Stimulated activated CD4-positive, alpha-beta T cell treated with anti-CD3 and anti-CD28 coated beads, Interleukin-2, amount 100 ng/mL, for 24 hours (primary cell): ENCODE measurements around the gene ZBTB34.
A peak's percentile ranks its signal among the peaks of the same experiment; 100 is the strongest.

Source experiments
- DNase-seq, 2 donors: peaks; one replicate each; pipeline ENCODE4 v3.0.0-alpha.2; 2020

Gene ZBTB34

GRCh38 chr9:126880226-126880946, 19.9 kb downstream of the ZBTB34 start:
- no peak for DNase-seq

DNA sequence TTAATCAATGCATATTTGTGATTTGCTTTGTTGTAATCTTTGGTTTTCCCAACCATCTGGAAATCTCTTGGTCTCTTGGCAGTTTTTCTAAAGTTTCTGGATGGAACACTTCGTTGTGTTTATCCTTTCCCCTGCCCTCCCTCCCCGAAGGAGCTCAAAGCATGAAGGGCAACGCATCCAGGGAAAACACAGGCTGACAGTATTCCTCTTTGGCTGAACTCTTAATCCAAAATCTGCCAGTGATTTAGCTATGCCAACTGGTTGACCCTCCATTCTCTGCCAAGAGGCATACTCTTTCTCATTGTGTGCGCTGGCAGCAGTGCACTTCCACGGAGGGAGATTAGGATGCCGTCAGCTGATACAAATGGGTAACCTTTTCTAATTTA, 20.5 kb downstream of the ZBTB34 start:
- no peak for DNase-seq

DNA sequence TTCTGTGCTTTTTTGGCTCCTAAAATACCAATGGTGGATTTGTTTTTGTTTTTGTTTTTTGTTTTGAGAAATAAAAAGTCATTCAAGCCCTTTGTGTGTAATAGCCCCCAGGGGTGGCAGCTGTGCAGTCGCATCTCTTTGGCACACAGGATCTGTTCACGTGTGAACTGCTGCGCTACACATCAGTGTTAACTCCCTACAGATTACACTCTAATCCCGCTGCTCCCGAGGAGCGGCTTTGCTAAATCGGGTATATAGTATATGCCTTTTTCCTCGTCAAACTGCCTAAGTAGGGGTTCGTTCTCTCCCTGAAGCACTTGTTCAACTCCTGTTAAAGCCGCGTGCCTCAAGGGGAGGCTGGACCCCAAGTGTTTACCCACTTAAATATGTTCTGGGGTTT, 22.3 kb downstream of the ZBTB34 start:
- no peak for DNase-seq

GRCh38 chr9:126883636-126884035, 23.2 kb downstream of the ZBTB34 start:
- DNase-seq = no peak

GRCh38 chr9:126885131-126885641, 24.7 kb downstream of the ZBTB34 start:
- no peak for DNase-seq

GRCh38 chr9:126886034-126886822, 25.8 kb downstream of the ZBTB34 start:
- DNase-seq = no peak

DNA sequence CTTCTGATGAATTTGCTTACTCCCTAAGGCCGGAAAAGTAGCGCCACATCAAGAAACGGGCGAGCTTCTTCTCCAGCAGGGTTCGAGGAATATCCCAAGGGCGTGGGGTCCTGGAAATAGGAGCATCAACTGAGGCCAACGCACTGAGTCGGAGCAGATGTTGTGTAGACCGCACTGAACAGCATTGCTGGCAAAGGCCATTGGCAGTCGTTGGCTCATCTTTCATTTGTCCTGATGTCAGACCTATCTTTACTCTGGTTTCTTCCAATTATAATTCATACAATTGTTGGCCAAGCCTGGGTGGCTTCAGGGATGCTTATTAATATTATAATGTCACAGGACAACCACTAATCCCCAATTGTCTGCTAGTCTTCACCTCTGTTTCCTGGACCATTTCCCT, 26.5 kb downstream of the ZBTB34 start:
- no peak for DNase-seq

GRCh38 chr9:126891676-126892075, 31.2 kb downstream of the ZBTB34 start:
- DNase-seq = no peak

GRCh38 chr9:126893079-126893478, 32.6 kb downstream of the ZBTB34 start:
- DNase-seq = no peak

GRCh38 chr9:126894052-126894603, 33.7 kb downstream of the ZBTB34 start:
- no peak for DNase-seq

GRCh38 chr9:126902210-126902609, 41.8 kb downstream of the ZBTB34 start:
- DNase-seq = no peak

GRCh38 chr9:126904586-126904985, 44.1 kb downstream of the ZBTB34 start:
- no peak for DNase-seq

DNA sequence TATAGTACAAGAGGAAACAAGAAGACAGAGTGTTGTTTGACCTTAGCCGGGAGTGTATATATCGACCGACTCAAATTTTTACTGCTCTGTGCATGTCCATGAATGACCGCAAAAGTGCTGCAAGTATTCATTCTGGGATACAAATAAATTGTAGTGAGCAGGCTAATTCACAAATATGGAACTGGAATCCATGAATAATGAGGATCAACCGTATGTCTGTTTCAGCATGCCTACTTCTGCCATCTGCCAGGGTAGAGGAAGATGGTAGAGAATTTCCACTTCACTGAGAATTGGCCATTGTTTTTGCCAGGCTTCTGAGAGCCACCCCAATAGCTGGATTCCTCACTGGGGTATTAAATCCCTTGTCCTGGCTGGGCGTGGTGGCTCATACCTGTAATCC, 45.7 kb downstream of the ZBTB34 start:
- no peak for DNase-seq

GRCh38 chr9:126907058-126907457, 46.6 kb downstream of the ZBTB34 start:
- DNase-seq = no peak

GRCh38 chr9:126914458-126915280, 54.2 kb downstream of the ZBTB34 start, which contains the start of gene RALGPS1:
Gene RALGPS1, plus strand, starts transcription at chr9:126914782. Its CDS starts 47,508 bp downstream, at chr9:126962290.
- DNase-seq = peak; percentile 90 to 91

GRCh38 chr9:126915281-126915816, 54.9 kb downstream of the ZBTB34 start:
- DNase-seq = peak in 1 of 2 donors; percentile 7

DNA sequence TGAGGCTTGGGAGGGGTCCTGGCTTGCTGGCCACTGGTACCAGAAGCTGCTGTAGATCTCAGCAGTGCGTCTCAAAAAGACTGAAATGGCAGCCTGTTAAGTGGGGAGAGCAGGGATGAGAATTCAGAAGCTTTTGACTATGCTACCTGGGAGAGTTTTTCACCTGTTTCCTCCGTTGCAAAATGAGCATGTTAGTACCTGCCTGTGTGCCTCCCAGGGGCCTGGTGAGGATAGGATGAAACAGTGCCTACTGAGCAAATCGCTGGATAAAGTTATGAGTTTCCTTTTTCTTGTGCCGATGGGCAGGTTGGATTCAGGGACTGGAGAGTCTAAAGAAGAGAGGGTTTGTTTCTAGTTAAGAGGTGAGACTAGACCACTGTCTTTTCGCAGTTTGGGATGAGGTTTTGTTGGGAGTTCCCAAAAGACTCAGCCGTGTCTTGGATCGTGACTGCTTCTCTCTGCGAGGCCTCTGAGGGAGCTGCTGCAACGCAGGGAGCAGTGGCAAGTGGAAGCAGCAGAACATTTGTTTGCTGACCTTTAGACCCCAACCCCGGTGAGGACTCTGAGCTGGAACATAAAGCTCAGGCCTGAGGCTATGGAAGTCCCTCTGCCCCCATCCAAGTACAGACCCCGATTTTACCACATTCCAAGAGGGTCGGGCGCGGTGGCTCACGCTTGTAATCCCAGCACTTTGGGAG, 55.6 kb downstream of the ZBTB34 start:
- no peak for DNase-seq

DNA sequence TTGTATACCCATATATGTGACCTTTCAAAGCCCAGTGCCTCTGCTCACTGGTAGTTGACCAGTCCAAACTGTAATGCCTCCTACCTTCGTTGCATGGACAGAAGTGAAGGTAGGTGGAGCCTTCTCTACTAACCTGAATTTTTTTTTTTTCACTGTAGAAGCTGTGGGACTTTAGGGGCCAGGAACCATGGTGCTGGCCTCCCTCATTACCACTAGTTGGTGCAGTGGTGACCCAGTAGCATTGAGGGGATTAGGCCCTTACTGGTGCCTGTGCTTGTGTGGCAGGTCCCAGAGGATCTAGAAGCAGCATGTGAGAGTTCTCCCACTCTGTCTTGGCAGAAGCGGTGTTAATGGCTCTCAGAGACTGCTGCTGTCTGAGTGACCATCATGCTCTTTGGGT, 56.5 kb downstream of the ZBTB34 start:
- DNase-seq = no peak

- no peak for DNase-seq
Observed at GRCh38 chr9:126919193-126919592, 58.8 kb downstream of the ZBTB34 start.

DNA sequence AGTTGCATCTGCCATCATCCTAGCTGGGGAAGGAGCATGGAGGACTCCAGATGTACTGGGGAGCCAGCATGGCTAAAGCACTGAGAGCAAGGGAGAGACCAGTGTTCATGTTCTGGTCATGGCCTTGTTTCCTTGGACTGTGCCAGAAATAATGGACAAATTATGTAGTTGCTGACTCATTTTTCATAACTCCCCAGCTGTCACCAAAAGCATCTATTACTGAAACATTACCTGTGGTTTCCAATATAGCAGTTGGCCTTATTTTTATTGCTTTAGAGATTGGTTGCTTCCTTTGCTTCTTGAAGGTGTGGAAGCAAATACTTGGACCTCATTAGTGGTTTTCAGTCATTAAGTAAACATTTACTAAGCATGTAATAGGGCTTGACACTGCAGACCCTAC, 65.4 kb downstream of the ZBTB34 start:
- no peak for DNase-seq

GRCh38 chr9:126926364-126926763, 65.9 kb downstream of the ZBTB34 start:
- no peak for DNase-seq

DNA sequence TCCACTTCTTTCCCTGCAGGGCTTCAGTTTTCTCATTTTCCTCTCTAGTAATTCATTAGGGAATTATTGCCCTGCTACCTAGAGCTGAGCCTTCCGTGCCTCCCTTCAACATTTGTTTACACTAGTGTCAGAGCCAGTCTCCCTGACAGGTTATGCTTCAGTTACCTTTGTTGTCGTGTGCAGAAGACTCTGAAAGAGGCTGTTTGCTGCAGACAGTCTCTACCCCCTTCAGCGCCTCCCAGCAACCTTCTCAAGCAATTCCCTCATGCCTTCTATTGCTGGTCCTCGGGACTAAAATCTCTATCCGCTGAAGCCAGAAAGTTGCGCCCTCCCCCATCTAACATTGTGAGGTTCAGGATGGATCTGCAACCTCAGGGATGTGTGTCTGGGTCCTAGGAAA, 67.0 kb downstream of the ZBTB34 start:
- DNase-seq = no peak
